Measurements from ENCODE around the gene MCL1.

GRCh38 chr1:150568594-150568966, 10.8 kb downstream of the MCL1 start:
- TF ChIP-seq POLR2A (IDR thresholded peaks at IDR 0.05; ENCODE audit: low read length) (peak; percentile 40), GATA1 (IDR thresholded peaks at IDR 0.05; ENCODE audit: low read depth, low read length) (no peak)

Data from erythroblast (primary cell).